Activated T-helper 17 cell treated with anti-CD3 and anti-CD28 coated beads, Interleukin-2, amount 50 U/mL, for 72 hours (primary cell): Measurements from ENCODE around the gene FSIP1. TPM values are rescaled to one million over a fixed set of nuclear protein-coding genes. Genes with fewer than 3 reads are reported as not detected.

Experiments used
- ATAC-seq: fragments of 150-1000 bp; cut with Tn5 transposase; replicated peaks from 2 replicates; pipeline ENCODE4 v1.10.0; 2021; ENCODE audit warnings: mild to moderate bottlenecking, moderate library complexity
- H3K27ac Mint-ChIP-seq: one replicate; pipeline ENCODE4 v1.8.0; 2022; ENCODE audit warnings: mixed read lengths
- H3K27me3 Mint-ChIP-seq: one replicate; pipeline ENCODE4 v1.8.0; 2022; ENCODE audit warnings: mixed read lengths
- H3K36me3 Mint-ChIP-seq: one replicate; pipeline ENCODE4 v1.8.0; 2022; ENCODE audit warnings: low read depth, mild to moderate bottlenecking, mixed read lengths
- H3K4me1 Mint-ChIP-seq: one replicate; pipeline ENCODE4 v1.8.0; 2022; ENCODE audit warnings: mixed read lengths
- H3K4me3 Mint-ChIP-seq: one replicate; pipeline ENCODE4 v1.8.0; 2022; ENCODE audit warnings: mild to moderate bottlenecking, mixed read lengths
- H3K9me3 Mint-ChIP-seq: one replicate; pipeline ENCODE4 v1.8.0; 2022; ENCODE audit warnings: mixed read lengths
- total RNA-seq, 2 donors: library from RNA; stranded (reverse); gene quantifications; one replicate each; pipeline ENCODE4 v1.2.3, GENCODE V29; 2022

FSIP1 gene
- total RNA-seq, 2 donors from 2014 or later = 0.32 to 0.34 TPM

- no peaks in the 10 kb centered on the region for H3K36me3 Mint-ChIP-seq
- no peak overlapping the region for H3K4me3 Mint-ChIP-seq
- H3K4me1 Mint-ChIP-seq = peaks cover 7% of the 10 kb centered on the region
- ATAC-seq = peak; percentile 51
- peaks cover 19% of the 10 kb centered on the region for H3K9me3 Mint-ChIP-seq
- no peaks in the 10 kb centered on the region for H3K27me3 Mint-ChIP-seq
- H3K27ac Mint-ChIP-seq = no peak overlapping the region
Observed at GRCh38 chr15:39616731-39617455, 165.7 kb downstream of the FSIP1 start.

GRCh38 chr15:39613861-39614260 is 168.8 kb downstream of the FSIP1 start:
- no peak for ATAC-seq
- Mint-ChIP-seq H3K27me3 (no peaks in the 10 kb centered on the region), H3K36me3 (no peaks in the 10 kb centered on the region), H3K27ac (no peak overlapping the region), H3K4me1 (peaks cover 6% of the 10 kb centered on the region), H3K4me3 (no peak overlapping the region), H3K9me3 (peaks cover 26% of the 10 kb centered on the region)

- Mint-ChIP-seq H3K36me3 (no peaks in the 10 kb centered on the region), H3K27me3 (no peaks in the 10 kb centered on the region), H3K4me1 (peaks cover 6% of the 10 kb centered on the region), H3K27ac (no peak overlapping the region), H3K4me3 (no peak overlapping the region), H3K9me3 (peaks cover 26% of the 10 kb centered on the region)
- no peak for ATAC-seq
Observed at GRCh38 chr15:39613271-39613670, 169.4 kb downstream of the FSIP1 start.

- H3K4me3 Mint-ChIP-seq = no peak overlapping the region
- peaks cover 22% of the 10 kb centered on the region for H3K9me3 Mint-ChIP-seq
- no peak overlapping the region for H3K27ac Mint-ChIP-seq
- H3K36me3 Mint-ChIP-seq = no peaks in the 10 kb centered on the region
- no peaks in the 10 kb centered on the region for H3K4me1 Mint-ChIP-seq
- no peaks in the 10 kb centered on the region for H3K27me3 Mint-ChIP-seq
- ATAC-seq = no peak
Observed at GRCh38 chr15:39610665-39611064, 172.0 kb downstream of the FSIP1 start.

- Mint-ChIP-seq H3K4me3 (no peak overlapping the region), H3K36me3 (no peaks in the 10 kb centered on the region), H3K4me1 (no peaks in the 10 kb centered on the region), H3K27me3 (no peaks in the 10 kb centered on the region), H3K27ac (no peak overlapping the region), H3K9me3 (peaks cover 17% of the 10 kb centered on the region)
- no peak for ATAC-seq
Observed at GRCh38 chr15:39609166-39609916, 173.3 kb downstream of the FSIP1 start.

- H3K27ac Mint-ChIP-seq = no peak overlapping the region
- H3K36me3 Mint-ChIP-seq = no peaks in the 10 kb centered on the region
- H3K4me3 Mint-ChIP-seq = no peak overlapping the region
- no peaks in the 10 kb centered on the region for H3K27me3 Mint-ChIP-seq
- H3K4me1 Mint-ChIP-seq = no peaks in the 10 kb centered on the region
- no peak for ATAC-seq
- peaks cover 17% of the 10 kb centered on the region for H3K9me3 Mint-ChIP-seq
Observed at GRCh38 chr15:39608185-39609139, 174.2 kb downstream of the FSIP1 start.

GRCh38 chr15:39605146-39605545 is 177.5 kb downstream of the FSIP1 start:
- Mint-ChIP-seq H3K9me3 (no peaks in the 10 kb centered on the region), H3K27ac (no peak overlapping the region), H3K4me3 (no peak overlapping the region), H3K36me3 (no peaks in the 10 kb centered on the region), H3K4me1 (no peaks in the 10 kb centered on the region), H3K27me3 (no peaks in the 10 kb centered on the region)
- no peak for ATAC-seq

GRCh38 chr15:39602143-39602542 is 180.5 kb downstream of the FSIP1 start:
- H3K36me3 Mint-ChIP-seq = no peaks in the 10 kb centered on the region
- H3K9me3 Mint-ChIP-seq = no peaks in the 10 kb centered on the region
- ATAC-seq = no peak
- no peak overlapping the region for H3K4me3 Mint-ChIP-seq
- no peak overlapping the region for H3K27ac Mint-ChIP-seq
- no peaks in the 10 kb centered on the region for H3K4me1 Mint-ChIP-seq
- no peaks in the 10 kb centered on the region for H3K27me3 Mint-ChIP-seq

- no peak overlapping the region for H3K27ac Mint-ChIP-seq
Observed at GRCh38 chr15:39599871-39600270, 182.8 kb downstream of the FSIP1 start.

GRCh38 chr15:39598958-39599845 is 183.4 kb downstream of the FSIP1 start:
- Mint-ChIP-seq H3K27me3 (no peaks in the 10 kb centered on the region), H3K4me3 (no peak overlapping the region), H3K27ac (no peak overlapping the region), H3K9me3 (no peaks in the 10 kb centered on the region), H3K4me1 (no peaks in the 10 kb centered on the region), H3K36me3 (peaks cover under 1% of the 10 kb centered on the region)
- no peak for ATAC-seq

More at GRCh38 chr15:39599871-39600270, 182.8 kb downstream of the FSIP1 start:
- no peaks in the 10 kb centered on the region for H3K27me3 Mint-ChIP-seq
- no peak for ATAC-seq
- no peaks in the 10 kb centered on the region for H3K9me3 Mint-ChIP-seq
- H3K4me1 Mint-ChIP-seq = no peaks in the 10 kb centered on the region
- H3K36me3 Mint-ChIP-seq = no peaks in the 10 kb centered on the region
- no peak overlapping the region for H3K4me3 Mint-ChIP-seq

- no peak for ATAC-seq
- Mint-ChIP-seq H3K9me3 (no peaks in the 10 kb centered on the region), H3K27ac (no peak overlapping the region), H3K27me3 (no peaks in the 10 kb centered on the region), H3K36me3 (peaks cover 6% of the 10 kb centered on the region), H3K4me1 (peaks cover 5% of the 10 kb centered on the region), H3K4me3 (no peak overlapping the region)
Observed at GRCh38 chr15:39598186-39598850, 184.3 kb downstream of the FSIP1 start.

- peaks cover 11% of the 10 kb centered on the region for H3K36me3 Mint-ChIP-seq
- H3K27me3 Mint-ChIP-seq = no peaks in the 10 kb centered on the region
- ATAC-seq = no peak
- H3K9me3 Mint-ChIP-seq = no peaks in the 10 kb centered on the region
- H3K4me1 Mint-ChIP-seq = peaks cover 5% of the 10 kb centered on the region
- no peak overlapping the region for H3K27ac Mint-ChIP-seq
- no peak overlapping the region for H3K4me3 Mint-ChIP-seq
Observed at GRCh38 chr15:39597751-39598185, 184.9 kb downstream of the FSIP1 start.

- Mint-ChIP-seq H3K27ac (no peak overlapping the region), H3K36me3 (peaks cover 15% of the 10 kb centered on the region), H3K9me3 (no peaks in the 10 kb centered on the region), H3K4me1 (peaks cover 5% of the 10 kb centered on the region), H3K27me3 (no peaks in the 10 kb centered on the region), H3K4me3 (no peak overlapping the region)
- no peak for ATAC-seq
Observed at GRCh38 chr15:39597336-39597735, 185.3 kb downstream of the FSIP1 start.
